ENCODE results near the gene PEAK1. TPM values are rescaled to one million over a fixed set of nuclear protein-coding genes. Genes with fewer than 3 reads are reported as not detected.

The PEAK1 gene
- total RNA-seq, 1 experiment from 2014 or later = 58.7 TPM

GRCh38 chr15:77426377-77426776 lies 6.5 kb upstream of the PEAK1 start:
- POLR2A ChIA-PET = no interaction called here
- in situ Hi-C loops (cut with HindIII; ENCODE audit: low pct_unique_long_range_greater_than_20kb, low sequenced_read_pairs) = no loop called here

GRCh38 chr15:77425104-77425503 lies 5.2 kb upstream of the PEAK1 start:
- ChIA-PET POLR2A (interaction anchor here (0.6 kb wide), 1 partner anchor 857 kb away, joined by 3 read pairs; no protein-coding TSS in a partner anchor), CTCF (no interaction called here)

More at GRCh38 chr15:77426377-77426776, 6.5 kb upstream of the PEAK1 start:
- TF ChIP-seq POLR2AphosphoS5 (IDR thresholded peaks at IDR 0.05; ENCODE audit: low read depth, low read length) (no peak), REST (IDR thresholded peaks at IDR 0.05; ENCODE audit: insufficient read depth in 1 of 2, low read depth in 2 of 2, low read length in 1 of 2) (no peak), SIN3A (IDR thresholded peaks at IDR 0.05; ENCODE audit: borderline replicate concordance, insufficient read depth, low read depth, low read length) (no peak), TCF7L2 (IDR thresholded peaks at IDR 0.05; ENCODE audit: low read depth, low read length) (no peak)
- Histone ChIP-seq H3K4me1 (ENCODE audit: control insufficient read depth, insufficient read depth, low read length) (peaks cover 32% of the 10 kb centered on the region), H3K9me3 (ENCODE audit: control insufficient read depth, insufficient read depth, low read depth, low read length) (no peaks in the 10 kb centered on the region), H3K27me3 (ENCODE audit: control insufficient read depth, insufficient read depth, low read length) (no peaks in the 10 kb centered on the region), H3K36me3 (ENCODE audit: control insufficient read depth, insufficient read depth, low read length) (no peaks in the 10 kb centered on the region; the same call in 1 of the 2 replicates), H3K27ac (ENCODE audit: low read length) (no peak overlapping the region), H3K4me3 (ENCODE audit: low read depth in 2 of 2, low read length in 2 of 2) (no peak overlapping the region)
- CTCF ChIA-PET = no interaction called here
- intact Hi-C loops (cut with micrococcal nuclease; ENCODE audit: unreplicated experiment) = no loop called here
- no TSS peak for BruUV-seq (replicated peaks)
- ATAC-seq (no peak), DNase-seq (ENCODE audit: low read depth, low spot score) (no peak)

More at GRCh38 chr15:77425104-77425503, 5.2 kb upstream of the PEAK1 start:
- BruUV-seq (replicated peaks) = no TSS peak
- in situ Hi-C loops (cut with HindIII; ENCODE audit: low pct_unique_long_range_greater_than_20kb, low sequenced_read_pairs) (no loop called here), intact Hi-C loops (cut with micrococcal nuclease; ENCODE audit: unreplicated experiment) (no loop called here)
- DNase-seq (ENCODE audit: low read depth, low spot score) = no peak
- Histone ChIP-seq H3K9me3 (ENCODE audit: control insufficient read depth, insufficient read depth, low read depth, low read length) (no peaks in the 10 kb centered on the region), H3K27ac (ENCODE audit: low read length) (0 out of 2 replicates have a peak overlapping the region, but pooled peaks have one; percentile 17), H3K36me3 (ENCODE audit: control insufficient read depth, insufficient read depth, low read length) (no peaks in the 10 kb centered on the region; the same call in 1 of the 2 replicates), H3K4me3 (ENCODE audit: low read depth in 2 of 2, low read length in 2 of 2) (no peak overlapping the region), H3K4me1 (ENCODE audit: control insufficient read depth, insufficient read depth, low read length) (peaks cover 32% of the 10 kb centered on the region), H3K27me3 (ENCODE audit: control insufficient read depth, insufficient read depth, low read length) (no peaks in the 10 kb centered on the region)
- ATAC-seq = no peak
- no peak for TF ChIP-seq TCF7L2 (IDR thresholded peaks at IDR 0.05; ENCODE audit: low read depth, low read length)
- TF ChIP-seq SIN3A (IDR thresholded peaks at IDR 0.05; ENCODE audit: borderline replicate concordance, insufficient read depth, low read depth, low read length) = no peak
- no peak for TF ChIP-seq CTCF (IDR thresholded peaks at IDR 0.05)
- TF ChIP-seq POLR2AphosphoS5 (IDR thresholded peaks at IDR 0.05; ENCODE audit: low read depth, low read length) = no peak
- TF ChIP-seq REST (IDR thresholded peaks at IDR 0.05; ENCODE audit: insufficient read depth in 1 of 2, low read depth in 2 of 2, low read length in 1 of 2) = no peak
